Activated CD8-positive, alpha-beta memory T cell treated with anti-CD3 and anti-CD28 coated beads, Interleukin-2, amount 50 U/mL, for 24 hours (primary cell): ENCODE data around the gene PARL.

ENCODE experiments used
- DNase-seq: peaks from one replicate; pipeline ENCODE4 v3.0.0-alpha.2; 2020; ENCODE audit errors: extremely low read depth

Gene PARL

GRCh38 chr3:183854318-183855035 is 30.2 kb downstream of the PARL start:
- DNase-seq = no peak

GRCh38 chr3:183845608-183846288 is 38.9 kb downstream of the PARL start:
- DNase-seq = no peak

GRCh38 chr3:183845090-183845489 is 39.6 kb downstream of the PARL start:
- DNase-seq = no peak

GRCh38 chr3:183844606-183845005 is 40.1 kb downstream of the PARL start:
- DNase-seq = no peak

- DNase-seq = no peak
These were observed 44.9 kb downstream of the PARL start for GRCh38 chr3:183839751-183840150.

- no peak for DNase-seq
These were observed 46.8 kb downstream of the PARL start for GRCh38 chr3:183837894-183838293.

- no peak for DNase-seq
These were observed 47.3 kb downstream of the PARL start for GRCh38 chr3:183837390-183837789.

GRCh38 chr3:183833516-183833915 is 51.2 kb downstream of the PARL start:
- no peak for DNase-seq

GRCh38 chr3:183830187-183830586 is 54.5 kb downstream of the PARL start:
- DNase-seq = no peak

GRCh38 chr3:183829466-183829865 is 55.2 kb downstream of the PARL start:
- no peak for DNase-seq

GRCh38 chr3:183828538-183828870 is 56.2 kb downstream of the PARL start:
- no peak for DNase-seq

- no peak for DNase-seq
These were observed 56.7 kb downstream of the PARL start for GRCh38 chr3:183827809-183828537.

- no peak for DNase-seq
These were observed 58.0 kb downstream of the PARL start for GRCh38 chr3:183826448-183827250.

- DNase-seq = no peak
These were observed 59.1 kb downstream of the PARL start, which contains the start of gene MAP6D1 for GRCh38 chr3:183825456-183826161. Gene MAP6D1, minus strand, starts transcription at chr3:183825577. Its CDS starts 30 bp downstream, at chr3:183825547.

- no peak for DNase-seq
These were observed 59.8 kb downstream of the PARL start for GRCh38 chr3:183824761-183825455.

GRCh38 chr3:183823963-183824362 is 60.7 kb downstream of the PARL start:
- DNase-seq = no peak

GRCh38 chr3:183822631-183823030 is 62.0 kb downstream of the PARL start:
- DNase-seq = no peak

GRCh38 chr3:183819831-183820230 is 64.8 kb downstream of the PARL start:
- DNase-seq = no peak

- no peak for DNase-seq
These were observed 65.7 kb downstream of the PARL start for GRCh38 chr3:183818706-183819624.
